Measurements from ENCODE around the gene HEPHL1. TPM values are rescaled to one million over a fixed set of nuclear protein-coding genes. Genes with fewer than 3 reads are reported as not detected.
"Not testable (repeated sequence)": the region's sequence is repeated elsewhere in the genome, so short reads cannot be mapped to it uniquely, and the experiment has no call there.

The HEPHL1 gene
- total and polyA plus RNA-seq, 2 donors (not counting 1 experiment from before 2014, with no cell fraction given) = not detected

DNA sequence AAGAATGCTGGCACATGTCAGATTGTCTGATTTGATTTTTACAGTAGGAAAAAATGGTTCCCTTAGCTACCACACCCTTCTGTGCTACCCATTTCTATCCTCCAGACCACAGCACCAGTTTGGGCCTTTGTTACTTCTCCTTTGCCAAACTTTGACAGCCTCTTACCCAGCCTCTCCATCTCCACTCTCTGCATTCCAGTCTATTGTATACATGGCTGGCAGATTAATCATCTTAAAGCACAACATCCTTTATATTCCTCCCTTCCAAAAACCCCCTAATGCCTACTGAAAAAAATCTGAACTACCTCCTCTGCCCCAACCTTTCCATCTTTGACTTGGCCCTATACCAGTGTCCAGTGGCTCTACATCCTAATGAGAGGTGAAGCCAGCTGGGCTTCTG lies 96.7 kb downstream of the HEPHL1 start:
- H3K4me2 ChIP-seq (replicated peaks; ENCODE audit: low read depth, low read length, poor library complexity, severe bottlenecking) = no peak overlapping the region
- H3K27ac ChIP-seq (ENCODE audit: low read length in 2 of 2) = no peak overlapping the region
- no peaks in the 10 kb centered on the region for H3K4me1 ChIP-seq (ENCODE audit: control insufficient read depth in 2 of 2, insufficient read depth in 2 of 2, low read length in 2 of 2)
- ATAC-seq (ENCODE audit: low read depth) (no peak), DNase-seq (no peak)
- H3K36me3 ChIP-seq (replicated peaks in 1 of 2; ENCODE audit: control extremely low read depth in 1 of 2, control insufficient read depth in 1 of 2, extremely low read depth in 1 of 2, insufficient read depth in 2 of 2, low read length in 1 of 2) = no peaks in the 10 kb centered on the region
- H3K9me3 ChIP-seq (ENCODE audit: control extremely low read depth in 1 of 3, control insufficient read depth in 2 of 3, insufficient read depth in 1 of 3, low read length in 2 of 3) = peaks cover 0 to 3% (median 1%) of the 10 kb centered on the region in 3 donors
- CTCF ChIA-PET = no interaction called here
- Mint-ChIP-seq H3K27ac (no peak overlapping the region), H3K9me3 (ENCODE audit: insufficient read depth) (no peaks in the 10 kb centered on the region), H3K4me3 (no peak overlapping the region), H3K4me1 (no peaks in the 10 kb centered on the region), H3K27me3 (peaks cover 11% of the 10 kb centered on the region)
- no peak overlapping the region for H2AFZ ChIP-seq (ENCODE audit: insufficient read depth, low read depth, low read length, poor library complexity, severe bottlenecking)
- H3K9ac ChIP-seq (ENCODE audit: low read length) = no peak overlapping the region
- H3K79me2 ChIP-seq (ENCODE audit: control insufficient read depth, insufficient read depth, low read length) = no peaks in the 10 kb centered on the region
- no peaks in the 10 kb centered on the region for H3K27me3 ChIP-seq (replicated peaks in 1 of 4; ENCODE audit: control extremely low read depth in 1 of 4, control insufficient read depth in 3 of 4, insufficient read depth in 4 of 4, low read length in 3 of 4)
- intact Hi-C loops (cut with micrococcal nuclease) = no loop called here
- no peak for TF ChIP-seq EZH2 (IDR thresholded peaks at IDR 0.05; ENCODE audit: borderline replicate concordance, insufficient read depth, low read depth, low read length, poor library complexity, severe bottlenecking)
- TF ChIP-seq, protein P1, sequence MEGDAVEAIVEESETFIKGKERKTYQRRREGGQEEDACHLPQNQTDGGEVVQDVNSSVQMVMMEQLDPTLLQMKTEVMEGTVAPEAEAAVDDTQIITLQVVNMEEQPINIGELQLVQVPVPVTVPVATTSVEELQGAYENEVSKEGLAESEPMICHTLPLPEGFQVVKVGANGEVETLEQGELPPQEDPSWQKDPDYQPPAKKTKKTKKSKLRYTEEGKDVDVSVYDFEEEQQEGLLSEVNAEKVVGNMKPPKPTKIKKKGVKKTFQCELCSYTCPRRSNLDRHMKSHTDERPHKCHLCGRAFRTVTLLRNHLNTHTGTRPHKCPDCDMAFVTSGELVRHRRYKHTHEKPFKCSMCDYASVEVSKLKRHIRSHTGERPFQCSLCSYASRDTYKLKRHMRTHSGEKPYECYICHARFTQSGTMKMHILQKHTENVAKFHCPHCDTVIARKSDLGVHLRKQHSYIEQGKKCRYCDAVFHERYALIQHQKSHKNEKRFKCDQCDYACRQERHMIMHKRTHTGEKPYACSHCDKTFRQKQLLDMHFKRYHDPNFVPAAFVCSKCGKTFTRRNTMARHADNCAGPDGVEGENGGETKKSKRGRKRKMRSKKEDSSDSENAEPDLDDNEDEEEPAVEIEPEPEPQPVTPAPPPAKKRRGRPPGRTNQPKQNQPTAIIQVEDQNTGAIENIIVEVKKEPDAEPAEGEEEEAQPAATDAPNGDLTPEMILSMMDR (IDR thresholded peaks at IDR 0.05) = no peak
- H3K4me3 ChIP-seq (ENCODE audit: control extremely low read depth in 1 of 5, extremely low read depth in 1 of 5, insufficient read depth in 1 of 5, low read depth in 2 of 5, low read length in 4 of 5) = no peak overlapping the region
- POLR2A ChIA-PET = no interaction called here
- H4K20me1 ChIP-seq (ENCODE audit: control insufficient read depth, insufficient read depth, low read length, poor library complexity, severe bottlenecking) = no peaks in the 10 kb centered on the region

DNA sequence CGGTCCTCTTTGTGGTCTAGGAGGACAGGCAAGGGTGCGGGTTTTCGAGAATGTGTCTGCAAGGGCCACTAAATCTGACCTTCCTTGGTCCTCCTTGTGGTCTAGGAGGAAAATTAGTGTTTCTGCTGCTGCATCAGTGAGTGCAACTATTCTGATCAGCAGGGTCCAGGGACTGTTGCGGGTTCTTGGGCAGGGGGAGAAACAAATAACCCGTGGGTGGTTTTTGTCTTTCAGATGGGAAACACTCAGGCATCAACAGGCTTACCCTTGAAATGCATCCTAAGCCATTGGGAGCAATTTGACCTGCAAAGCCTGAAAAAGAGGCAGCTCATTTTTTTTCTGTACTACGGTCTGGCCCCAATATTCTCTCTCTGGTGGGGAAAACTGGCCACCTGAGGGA lies 98.5 kb downstream of the HEPHL1 start:
- H3K9me3 ChIP-seq (ENCODE audit: control extremely low read depth in 1 of 3, control insufficient read depth in 2 of 3, insufficient read depth in 1 of 3, low read length in 2 of 3) = not testable (repeated sequence)
- CTCF ChIA-PET = interaction anchor here (0.8 kb wide), 1 partner anchor 458 kb away, joined by 3 read pairs; no protein-coding TSS in a partner anchor

DNA sequence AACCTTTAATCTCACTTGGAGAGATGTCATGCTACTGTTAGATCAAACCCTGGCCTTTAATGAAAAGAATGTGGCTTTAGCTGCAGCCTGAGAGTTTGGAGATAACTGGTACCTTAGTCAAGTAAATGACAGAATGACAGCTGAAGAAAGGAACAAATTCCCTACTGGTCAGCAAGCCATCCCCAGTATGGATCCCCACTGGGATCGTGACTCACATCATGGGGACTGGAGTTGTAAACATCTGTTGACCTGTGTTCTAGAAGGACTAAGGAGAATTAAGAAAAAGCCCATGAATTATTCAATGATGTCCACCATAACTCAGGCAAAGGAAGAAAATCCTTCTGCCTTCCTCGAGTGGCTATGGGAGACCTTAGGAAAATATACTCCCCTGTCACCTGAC lies 99.4 kb downstream of the HEPHL1 start:
- H3K27ac Mint-ChIP-seq; POLR2A ChIA-PET; H2AFZ ChIP-seq (ENCODE audit: insufficient read depth, low read depth, low read length, poor library complexity, severe bottlenecking); ATAC-seq (ENCODE audit: low read depth); H3K27me3 ChIP-seq (replicated peaks in 1 of 4; ENCODE audit: control extremely low read depth in 1 of 4, control insufficient read depth in 3 of 4, insufficient read depth in 4 of 4, low read length in 3 of 4); H3K9me3 Mint-ChIP-seq (ENCODE audit: insufficient read depth); H3K27me3 Mint-ChIP-seq; DNase-seq; H3K79me2 ChIP-seq (ENCODE audit: control insufficient read depth, insufficient read depth, low read length); H3K4me3 ChIP-seq (ENCODE audit: control extremely low read depth in 1 of 5, extremely low read depth in 1 of 5, insufficient read depth in 1 of 5, low read depth in 2 of 5, low read length in 4 of 5); H3K4me1 ChIP-seq (ENCODE audit: control insufficient read depth in 2 of 2, insufficient read depth in 2 of 2, low read length in 2 of 2); intact Hi-C loops (cut with micrococcal nuclease); H3K36me3 ChIP-seq (replicated peaks in 1 of 2; ENCODE audit: control extremely low read depth in 1 of 2, control insufficient read depth in 1 of 2, extremely low read depth in 1 of 2, insufficient read depth in 2 of 2, low read length in 1 of 2); H3K9ac ChIP-seq (ENCODE audit: low read length); H3K4me1 Mint-ChIP-seq; H3K27ac ChIP-seq (ENCODE audit: low read length in 2 of 2); H3K4me2 ChIP-seq (replicated peaks; ENCODE audit: low read depth, low read length, poor library complexity, severe bottlenecking); H4K20me1 ChIP-seq (ENCODE audit: control insufficient read depth, insufficient read depth, low read length, poor library complexity, severe bottlenecking); H3K9me3 ChIP-seq (ENCODE audit: control extremely low read depth in 1 of 3, control insufficient read depth in 2 of 3, insufficient read depth in 1 of 3, low read length in 2 of 3); H3K4me3 Mint-ChIP-seq: not testable (repeated sequence)
- WGBS (ENCODE audit: insufficient coverage) = no CpG with 5 or more reads among the region's 2 CpGs
- CTCF ChIA-PET = interaction anchor here (0.8 kb wide), 1 partner anchor 459 kb away, joined by 3 read pairs; no protein-coding TSS in a partner anchor

More for the DNA sequence above, 98.5 kb downstream of the HEPHL1 start:
- H3K9me3 Mint-ChIP-seq (ENCODE audit: insufficient read depth); H3K36me3 ChIP-seq (replicated peaks in 1 of 2; ENCODE audit: control extremely low read depth in 1 of 2, control insufficient read depth in 1 of 2, extremely low read depth in 1 of 2, insufficient read depth in 2 of 2, low read length in 1 of 2); H4K20me1 ChIP-seq (ENCODE audit: control insufficient read depth, insufficient read depth, low read length, poor library complexity, severe bottlenecking); intact Hi-C loops (cut with micrococcal nuclease); DNase-seq; H3K4me3 Mint-ChIP-seq; H3K4me1 Mint-ChIP-seq; H3K27ac ChIP-seq (ENCODE audit: low read length in 2 of 2); ATAC-seq (ENCODE audit: low read depth); H3K4me3 ChIP-seq (ENCODE audit: control extremely low read depth in 1 of 5, extremely low read depth in 1 of 5, insufficient read depth in 1 of 5, low read depth in 2 of 5, low read length in 4 of 5); POLR2A ChIA-PET; H2AFZ ChIP-seq (ENCODE audit: insufficient read depth, low read depth, low read length, poor library complexity, severe bottlenecking); H3K79me2 ChIP-seq (ENCODE audit: control insufficient read depth, insufficient read depth, low read length); H3K4me2 ChIP-seq (replicated peaks; ENCODE audit: low read depth, low read length, poor library complexity, severe bottlenecking); H3K27ac Mint-ChIP-seq; H3K27me3 ChIP-seq (replicated peaks in 1 of 4; ENCODE audit: control extremely low read depth in 1 of 4, control insufficient read depth in 3 of 4, insufficient read depth in 4 of 4, low read length in 3 of 4); H3K9ac ChIP-seq (ENCODE audit: low read length); H3K4me1 ChIP-seq (ENCODE audit: control insufficient read depth in 2 of 2, insufficient read depth in 2 of 2, low read length in 2 of 2); H3K27me3 Mint-ChIP-seq: not testable (repeated sequence)
- WGBS (ENCODE audit: insufficient coverage) = 89% methylated on average over 5 of the region's 6 CpGs

Measured in B cell (primary cell).